Esophagus squamous epithelium (tissue), 5 donors: ENCODE measurements around the gene ERC1. TPM values are rescaled to one million over a fixed set of nuclear protein-coding genes. Genes with fewer than 3 reads are reported as not detected.

Experiments used
- DNase-seq: peaks from one replicate; lab custom pipeline; 2025; lab: John Stamatoyannopoulos, UW
- H3K27ac ChIP-seq, 4 donors: fragments of 200-600 bp; sonication (generic); one replicate each; pipeline ENCODE4 v1.5.1; 2016 to 2019; ENCODE audit warnings: mild to moderate bottlenecking in 1 of 4
- H3K27me3 ChIP-seq, 4 donors: fragments of 200-600 bp; sonication (generic); 1 replicate in 3 of 4; 2 replicates in 1 of 4; pipeline versions ENCODE4 v1.5.1 to v1.6.0; 2017 to 2021; ENCODE audit warnings: antibody characterized with exemption in 1 of 4
- H3K36me3 ChIP-seq, 3 donors: fragments of 200-600 bp; sonication (generic); one replicate each; pipeline ENCODE4 v1.5.1; 2016 to 2019
- H3K4me1 ChIP-seq, 3 donors: fragments of 200-600 bp; sonication (generic); one replicate each; pipeline ENCODE4 v1.5.1; 2017 to 2019
- H3K4me3 ChIP-seq, 4 donors: fragments of 200-600 bp; sonication (generic); 1 replicate in 3 of 4; 2 replicates in 1 of 4; pipeline ENCODE4 v1.5.1; 2016 to 2019; ENCODE audit warnings: mild to moderate bottlenecking in 2 of 4, moderate library complexity in 1 of 4
- H3K9me3 ChIP-seq, 3 donors: fragments of 200-600 bp; sonication (generic); one replicate each; pipeline ENCODE4 v1.5.1; 2016 to 2019
- POLR2A ChIP-seq, 4 donors: fragments of 450-650 bp; IDR thresholded peaks; one replicate each; pipeline ENCODE4 v1.6.1; 2017; ENCODE audit warnings: antibody characterized with exemption in 4 of 4, mild to moderate bottlenecking in 4 of 4, moderate library complexity in 3 of 4
- WGBS, 2 donors: methylation state at CpG; one replicate each; pipeline ENCODE4 v1.1.5; 2018; 5-methylcytosine and 5-hydroxymethylcytosine counted together
- intact Hi-C: fragments of 100-400 bp; cut with DNase I; formaldehyde crosslinking; loops from one replicate; pipeline ENCODE4 v1.15.0; 2022
- total RNA-seq, 4 donors: library from RNA; depleted of rRNA; stranded (reverse); fragments of >200 nt; gene quantifications; one replicate each; pipeline ENCODE4 v1.1.0, GENCODE V29; 2016
- TF ChIP-seq, protein P1 (sequence below), 6 experiments: fragments of 450-650 bp in 4 of 6; fragments of 200-600 bp in 2 of 6; sonication (generic) in 2 of 6; IDR thresholded peaks; one replicate each; pipeline ENCODE4 v1.5.1; 2016 to 2019; ENCODE audit warnings: antibody characterized with exemption in 6 of 6, mild to moderate bottlenecking in 4 of 6, moderate library complexity in 4 of 6
- donor health status: DM: yes; HTN: yes; CAD: no.

ERC1 gene
- total RNA-seq, 4 donors from 2014 or later = 19.0 to 50.7 (median 37.5) TPM

DNA sequence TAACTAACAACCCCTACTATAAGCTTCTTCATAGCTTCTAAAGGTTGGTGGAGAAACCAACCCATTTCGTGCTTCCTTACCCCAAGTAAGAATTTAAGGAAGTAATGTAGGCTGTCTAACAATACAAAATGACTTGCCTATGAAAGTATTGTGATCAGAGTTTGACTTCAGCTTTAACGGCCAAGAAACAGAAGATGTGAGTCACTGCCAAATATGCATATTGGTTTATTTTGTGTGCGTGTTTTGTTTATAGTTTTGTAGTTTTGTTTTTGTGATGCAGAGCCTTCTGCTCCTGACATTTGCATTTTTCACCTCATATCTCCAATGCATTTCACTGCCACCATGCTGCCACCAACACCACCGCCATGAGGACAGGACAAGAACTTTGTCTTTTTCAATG is 457.3 kb downstream of the ERC1 start:
- no peak for DNase-seq
- Histone ChIP-seq H3K27ac (no peak overlapping the region), H3K36me3 (peaks cover 0 to 48% (median 5%) of the 10 kb centered on the region in 3 donors), H3K4me3 (no peak overlapping the region), H3K4me1 (peaks cover 0 to 8% (median 0%) of the 10 kb centered on the region in 3 donors), H3K27me3 (no peaks in the 10 kb centered on the region), H3K9me3 (no peaks in the 10 kb centered on the region)
- no peak for TF ChIP-seq POLR2A (IDR thresholded peaks at IDR 0.05)
- TF ChIP-seq, protein P1, sequence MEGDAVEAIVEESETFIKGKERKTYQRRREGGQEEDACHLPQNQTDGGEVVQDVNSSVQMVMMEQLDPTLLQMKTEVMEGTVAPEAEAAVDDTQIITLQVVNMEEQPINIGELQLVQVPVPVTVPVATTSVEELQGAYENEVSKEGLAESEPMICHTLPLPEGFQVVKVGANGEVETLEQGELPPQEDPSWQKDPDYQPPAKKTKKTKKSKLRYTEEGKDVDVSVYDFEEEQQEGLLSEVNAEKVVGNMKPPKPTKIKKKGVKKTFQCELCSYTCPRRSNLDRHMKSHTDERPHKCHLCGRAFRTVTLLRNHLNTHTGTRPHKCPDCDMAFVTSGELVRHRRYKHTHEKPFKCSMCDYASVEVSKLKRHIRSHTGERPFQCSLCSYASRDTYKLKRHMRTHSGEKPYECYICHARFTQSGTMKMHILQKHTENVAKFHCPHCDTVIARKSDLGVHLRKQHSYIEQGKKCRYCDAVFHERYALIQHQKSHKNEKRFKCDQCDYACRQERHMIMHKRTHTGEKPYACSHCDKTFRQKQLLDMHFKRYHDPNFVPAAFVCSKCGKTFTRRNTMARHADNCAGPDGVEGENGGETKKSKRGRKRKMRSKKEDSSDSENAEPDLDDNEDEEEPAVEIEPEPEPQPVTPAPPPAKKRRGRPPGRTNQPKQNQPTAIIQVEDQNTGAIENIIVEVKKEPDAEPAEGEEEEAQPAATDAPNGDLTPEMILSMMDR (IDR thresholded peaks at IDR 0.05) = no peak
- intact Hi-C loops = no loop called here
- WGBS, 2 donors = 83 to 84% methylated on average over 4 of the region's 4 CpGs

DNA sequence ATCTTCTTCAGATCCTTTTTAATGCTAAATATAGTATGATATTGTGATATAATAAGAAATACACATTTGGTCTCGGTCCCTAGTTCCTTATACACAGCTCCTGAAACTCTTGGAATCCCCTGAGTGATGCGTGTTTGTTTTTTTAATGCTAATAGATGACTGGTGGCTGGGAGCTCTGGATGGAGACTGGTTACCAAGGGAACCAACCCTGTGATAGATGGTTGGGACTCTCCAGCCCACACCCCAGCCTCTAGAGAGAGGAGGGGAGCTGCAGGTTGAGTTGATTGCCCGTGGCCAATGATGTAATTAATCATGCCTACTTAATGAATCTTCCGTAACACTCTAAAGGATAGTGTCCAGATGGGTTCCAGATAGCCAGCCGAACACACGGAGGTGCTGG is 462.8 kb downstream of the ERC1 start:
- no peak for TF ChIP-seq POLR2A (IDR thresholded peaks at IDR 0.05)
- TF ChIP-seq, protein P1 (IDR thresholded peaks at IDR 0.05) = no peak
- H3K36me3 ChIP-seq = peaks cover 0 to 21% (median 5%) of the 10 kb centered on the region in 3 donors
- intact Hi-C loops = no loop called here
- no peaks in the 10 kb centered on the region for H3K27me3 ChIP-seq
- H3K9me3 ChIP-seq = no peaks in the 10 kb centered on the region
- no peaks in the 10 kb centered on the region for H3K4me1 ChIP-seq
- no peak overlapping the region for H3K27ac ChIP-seq
- 87 to 89% methylated on average over 6 of the region's 6 CpGs for WGBS, 2 donors
- H3K4me3 ChIP-seq = no peak overlapping the region
- no peak for DNase-seq

DNA sequence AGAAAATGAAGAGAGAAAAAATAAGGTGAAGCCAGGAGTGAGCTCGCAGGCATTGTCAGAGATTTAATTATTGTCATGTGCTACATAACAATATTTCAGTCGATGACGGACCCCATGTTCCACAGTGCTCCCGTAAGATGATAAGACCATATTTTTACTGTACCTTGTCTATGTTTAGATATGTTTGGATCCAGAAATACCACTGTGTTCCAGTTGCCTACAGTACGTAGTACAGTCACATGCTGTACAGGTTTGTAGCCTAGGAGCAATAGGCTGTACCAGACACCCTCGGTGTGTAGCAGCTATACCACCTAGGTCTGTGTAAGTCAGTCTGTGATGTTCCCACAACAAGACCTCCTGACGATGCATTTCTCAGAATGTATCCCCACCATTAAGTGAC is 465.9 kb downstream of the ERC1 start:
- no peak overlapping the region for H3K27ac ChIP-seq
- intact Hi-C loops = no loop called here
- peaks cover 0 to 14% (median 0%) of the 10 kb centered on the region in 3 donors for H3K36me3 ChIP-seq
- no peaks in the 10 kb centered on the region for H3K4me1 ChIP-seq
- no peaks in the 10 kb centered on the region for H3K9me3 ChIP-seq
- no peaks in the 10 kb centered on the region for H3K27me3 ChIP-seq
- DNase-seq = no peak
- WGBS, 2 donors = 90 to 95% methylated on average over 7 of the region's 7 CpGs
- H3K4me3 ChIP-seq = no peak overlapping the region
- TF ChIP-seq, protein P1 (IDR thresholded peaks at IDR 0.05) = no peak
- no peak for TF ChIP-seq POLR2A (IDR thresholded peaks at IDR 0.05)

DNA sequence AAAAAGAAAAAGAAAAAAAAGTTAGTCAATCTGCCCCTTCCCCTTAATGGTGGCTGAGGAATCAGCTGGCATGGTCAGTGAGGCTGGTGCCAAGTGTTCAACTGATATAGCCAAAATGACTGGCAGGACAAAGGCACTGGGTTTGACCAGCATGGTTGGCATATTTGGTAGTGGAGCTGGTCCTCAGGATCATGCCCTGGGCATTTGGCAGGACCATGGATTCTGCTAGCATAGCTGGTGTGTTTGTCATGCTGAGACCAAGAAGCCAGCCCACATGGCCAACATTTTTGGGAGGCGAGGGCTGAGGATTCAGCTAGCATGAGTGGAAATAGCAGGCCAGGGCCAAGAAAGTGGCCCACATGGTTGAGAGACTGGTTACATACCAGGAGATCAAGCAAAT is 466.9 kb downstream of the ERC1 start:
- H3K36me3 ChIP-seq = peaks cover 0 to 14% (median 0%) of the 10 kb centered on the region in 3 donors
- intact Hi-C loops = no loop called here
- H3K27ac ChIP-seq = no peak overlapping the region
- no peak for TF ChIP-seq POLR2A (IDR thresholded peaks at IDR 0.05)
- TF ChIP-seq, protein P1 (IDR thresholded peaks at IDR 0.05) = no peak
- DNase-seq = no peak
- WGBS, 2 donors = 80 to 85% methylated on average over 1 of the region's 1 CpG
- H3K27me3 ChIP-seq = no peaks in the 10 kb centered on the region
- H3K4me1 ChIP-seq = no peaks in the 10 kb centered on the region
- H3K9me3 ChIP-seq = no peaks in the 10 kb centered on the region
- H3K4me3 ChIP-seq = no peak overlapping the region

DNA sequence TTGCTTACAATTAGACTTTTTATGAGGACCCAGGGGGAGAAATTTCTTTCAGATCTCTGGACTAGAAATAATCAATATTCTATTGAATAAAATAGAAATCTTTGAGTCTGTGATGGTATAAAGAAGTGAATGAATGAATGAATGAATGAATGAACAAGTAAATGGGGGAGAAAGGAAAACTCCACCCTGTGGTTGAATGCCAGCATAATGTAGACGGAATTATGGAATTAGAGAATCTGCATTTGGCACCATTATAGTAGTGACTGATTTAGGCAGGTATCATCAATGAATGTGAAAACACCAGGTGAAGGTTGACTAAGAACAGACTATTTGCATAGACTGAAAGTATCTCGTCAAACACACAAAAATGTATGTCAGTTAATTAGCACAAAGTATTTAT is 468.3 kb downstream of the ERC1 start:
- Histone ChIP-seq H3K36me3 (peaks cover 0 to 14% (median 0%) of the 10 kb centered on the region in 3 donors), H3K27ac (no peak overlapping the region), H3K4me3 (no peak overlapping the region), H3K27me3 (no peaks in the 10 kb centered on the region), H3K4me1 (no peaks in the 10 kb centered on the region), H3K9me3 (no peaks in the 10 kb centered on the region)
- intact Hi-C loops = no loop called here
- TF ChIP-seq POLR2A (IDR thresholded peaks at IDR 0.05) = no peak
- TF ChIP-seq, protein P1 (IDR thresholded peaks at IDR 0.05) = no peak
- WGBS, 2 donors = 85 to 87% methylated on average over 2 of the region's 2 CpGs
- DNase-seq = no peak
